HEK293 (cell line): ENCODE data around the gene HPCAL1.

Experiments
- EGR2 ChIP-seq: fragments of 450-650 bp; formaldehyde crosslinking; IDR thresholded peaks from 2 replicates; pipeline ENCODE4 v1.5.1; 2016; ENCODE audit warnings: low read depth, missing biosample characterization, missing genetic modification characterization
- GLI4 ChIP-seq: fragments of 450-650 bp; formaldehyde crosslinking; IDR thresholded peaks from 2 replicates; pipeline ENCODE4 v1.5.1; 2016; ENCODE audit warnings: missing biosample characterization, missing genetic modification characterization
- GLIS2 ChIP-seq: fragments of 450-650 bp; formaldehyde crosslinking; IDR thresholded peaks from 2 replicates; pipeline ENCODE4 v1.5.1; 2016; ENCODE audit warnings: missing biosample characterization, missing genetic modification characterization
- HOXA7 ChIP-seq: sonication (generic); formaldehyde crosslinking; IDR thresholded peaks from 2 replicates; pipeline ENCODE4 v1.8.1; 2022; ENCODE audit warnings: missing genetic modification reagents, borderline replicate concordance
- HOXC10 ChIP-seq: sonication (generic); formaldehyde crosslinking; IDR thresholded peaks from 2 replicates; pipeline ENCODE4 v1.8.1; 2023; ENCODE audit warnings: mild to moderate bottlenecking, missing genetic modification reagents
- INSM2 ChIP-seq: fragments of 450-650 bp; formaldehyde crosslinking; IDR thresholded peaks from 2 replicates; pipeline ENCODE4 v1.5.1; 2016; ENCODE audit warnings: missing biosample characterization, missing genetic modification characterization
- KLF8 ChIP-seq: fragments of 450-650 bp; formaldehyde crosslinking; IDR thresholded peaks from 2 replicates; pipeline ENCODE4 v1.5.1; 2016; ENCODE audit warnings: missing biosample characterization, missing genetic modification characterization
- OSR2 ChIP-seq: fragments of 450-650 bp; formaldehyde crosslinking; IDR thresholded peaks from 2 replicates; pipeline ENCODE4 v1.5.1; 2016; ENCODE audit warnings: missing biosample characterization, missing genetic modification characterization
- PATZ1 ChIP-seq: fragments of 450-650 bp; formaldehyde crosslinking; IDR thresholded peaks from 2 replicates; pipeline ENCODE4 v1.5.1; 2016; ENCODE audit warnings: missing biosample characterization, missing genetic modification characterization
- PRDM6 ChIP-seq: fragments of 450-650 bp; formaldehyde crosslinking; IDR thresholded peaks from 2 replicates; pipeline ENCODE4 v1.5.1; 2017; ENCODE audit warnings: missing biosample characterization, missing genetic modification characterization
- RBAK ChIP-seq: fragments of 450-650 bp; formaldehyde crosslinking; IDR thresholded peaks from 2 replicates; pipeline ENCODE4 v1.5.1; 2016; ENCODE audit warnings: missing biosample characterization, missing genetic modification characterization
- SP2 ChIP-seq: fragments of 450-650 bp; formaldehyde crosslinking; IDR thresholded peaks from 2 replicates; pipeline ENCODE4 v1.5.1; 2016; ENCODE audit warnings: missing biosample characterization, missing genetic modification characterization
- ZBTB11 ChIP-seq: fragments of 450-650 bp; formaldehyde crosslinking; conservative IDR thresholded peaks from 2 replicates; pipeline ENCODE4 v1.5.1; 2016; ENCODE audit warnings: low read depth, missing biosample characterization, missing genetic modification characterization
- ZNF132 ChIP-seq: fragments of 450-650 bp; formaldehyde crosslinking; IDR thresholded peaks from 2 replicates; pipeline ENCODE4 v1.5.1; 2017; ENCODE audit warnings: missing biosample characterization, missing genetic modification characterization, borderline replicate concordance
- ZNF146 ChIP-seq: fragments of 450-650 bp; formaldehyde crosslinking; IDR thresholded peaks from 2 replicates; pipeline ENCODE4 v1.5.1; 2016; ENCODE audit warnings: missing biosample characterization, missing genetic modification characterization
- ZNF18 ChIP-seq: fragments of 450-650 bp; formaldehyde crosslinking; IDR thresholded peaks from 2 replicates; pipeline ENCODE4 v1.5.1; 2016; ENCODE audit warnings: missing biosample characterization, missing genetic modification characterization
- ZNF202 ChIP-seq: fragments of 450-650 bp; formaldehyde crosslinking; IDR thresholded peaks from 2 replicates; pipeline ENCODE4 v1.5.1; 2016; ENCODE audit warnings: missing biosample characterization, missing genetic modification characterization, borderline replicate concordance
- ZNF239 ChIP-seq: fragments of 450-650 bp; formaldehyde crosslinking; IDR thresholded peaks from 2 replicates; pipeline ENCODE4 v1.5.1; 2016; ENCODE audit warnings: missing biosample characterization, missing genetic modification characterization
- ZNF311 ChIP-seq: fragments of 450-650 bp; formaldehyde crosslinking; IDR thresholded peaks from 2 replicates; pipeline ENCODE4 v1.5.1; 2017; ENCODE audit warnings: missing biosample characterization, missing genetic modification characterization, borderline replicate concordance
- ZNF404 ChIP-seq: fragments of 450-650 bp; formaldehyde crosslinking; IDR thresholded peaks from 2 replicates; pipeline ENCODE4 v1.5.1; 2017; ENCODE audit warnings: missing biosample characterization, missing genetic modification characterization
- ZNF510 ChIP-seq: fragments of 450-650 bp; formaldehyde crosslinking; IDR thresholded peaks from 2 replicates; pipeline ENCODE4 v1.5.1; 2018; ENCODE audit warnings: mild to moderate bottlenecking, missing genetic modification characterization, missing biosample characterization; ENCODE audit not compliant: insufficient replicate concordance
- ZNF521 ChIP-seq: fragments of 450-650 bp; formaldehyde crosslinking; IDR thresholded peaks from 2 replicates; pipeline ENCODE4 v1.5.1; 2017; ENCODE audit warnings: missing biosample characterization, mild to moderate bottlenecking, missing genetic modification characterization
- ZNF530 ChIP-seq: fragments of 450-650 bp; formaldehyde crosslinking; IDR thresholded peaks from 2 replicates; pipeline ENCODE4 v1.5.1; 2016; ENCODE audit warnings: low read depth, missing biosample characterization, missing genetic modification characterization
- ZNF600 ChIP-seq: fragments of 450-650 bp; formaldehyde crosslinking; IDR thresholded peaks from 2 replicates; pipeline ENCODE4 v1.5.1; 2016; ENCODE audit warnings: missing biosample characterization, missing genetic modification characterization
- ZNF626 ChIP-seq: fragments of 450-650 bp; sonication (Bioruptor Pico); formaldehyde crosslinking; IDR thresholded peaks from 2 replicates; pipeline ENCODE4 v1.5.1; 2018; ENCODE audit warnings: missing biosample characterization, missing genetic modification characterization, inconsistent platforms
- ZNF670 ChIP-seq: fragments of 450-650 bp; formaldehyde crosslinking; IDR thresholded peaks from 2 replicates; pipeline ENCODE4 v1.5.1; 2016; ENCODE audit warnings: missing biosample characterization, missing genetic modification characterization, low read depth
- ZNF692 ChIP-seq: fragments of 450-650 bp; formaldehyde crosslinking; IDR thresholded peaks from 2 replicates; pipeline ENCODE4 v1.5.1; 2016; ENCODE audit warnings: missing biosample characterization, missing genetic modification characterization

HPCAL1 gene

GRCh38 chr2:10326707-10327594 lies 24.2 kb downstream of the HPCAL1 start (continued):
- TF ChIP-seq ZNF692 (tag by site-specific recombination) (no peak), ZNF510 (tag by site-specific recombination) (no peak), ZNF600 (tag by site-specific recombination) (no peak; the same call in 1 of the 2 replicates), INSM2 (no peak), ZNF311 (tag by site-specific recombination) (no peak), ZNF521 (tag by site-specific recombination) (no peak), GLIS2 (no peak), ZNF626 (tag by site-specific recombination) (no peak), PATZ1 (tag by site-specific recombination) (peak; percentile 32; the same call in 1 of the 2 replicates), ZBTB11 (tag by site-specific recombination) (no peak), ZNF530 (tag by site-specific recombination) (no peak), EGR2 (no peak), OSR2 (tag by site-specific recombination) (peak; percentile 64; the same call in 1 of the 2 replicates), ZNF18 (no peak), HOXC10 (no peak), ZNF132 (tag by site-specific recombination) (no peak), ZNF239 (tag by site-specific recombination) (no peak), PRDM6 (tag by site-specific recombination) (no peak), ZNF404 (tag by site-specific recombination) (no peak), ZNF670 (tag by site-specific recombination) (no peak), SP2 (tag by site-specific recombination) (no peak), GLI4 (tag by site-specific recombination) (no peak), ZNF202 (tag by site-specific recombination) (no peak), RBAK (no peak), HOXA7 (CRISPR knock-in tag) (no peak), ZNF146 (tag by site-specific recombination) (no peak), KLF8 (tag by site-specific recombination) (no peak)
